Medulla oblongata (tissue), 1 donor: Measurements from ENCODE around the gene NRG3.
"Not testable (repeated sequence)": the region's sequence is repeated elsewhere in the genome, so short reads cannot be mapped to it uniquely, and the experiment has no call there.

Experiments
- DNase-seq: peaks from one replicate; pipeline ENCODE4 v3.0.0-alpha.2; 2015; ENCODE audit errors: extremely low spot score

Gene NRG3

GRCh38 chr10:81957976-81958375 is 83.0 kb downstream of the NRG3 start:
- no peak for DNase-seq

GRCh38 chr10:81959016-81959415 is 84.0 kb downstream of the NRG3 start:
- DNase-seq = no peak

GRCh38 chr10:81961451-81962184 is 86.6 kb downstream of the NRG3 start:
- no peak for DNase-seq

GRCh38 chr10:81963606-81964005 is 88.6 kb downstream of the NRG3 start:
- DNase-seq = no peak

GRCh38 chr10:81967716-81968115 is 92.7 kb downstream of the NRG3 start:
- DNase-seq = no peak

GRCh38 chr10:81969136-81969535 is 94.1 kb downstream of the NRG3 start:
- DNase-seq = no peak

- no peak for DNase-seq
Observed at GRCh38 chr10:81978238-81978637, 103.2 kb downstream of the NRG3 start.

GRCh38 chr10:81981724-81982123 is 106.7 kb downstream of the NRG3 start:
- DNase-seq = no peak

GRCh38 chr10:81984428-81984827 is 109.4 kb downstream of the NRG3 start:
- no peak for DNase-seq

- no peak for DNase-seq
Observed at GRCh38 chr10:81995254-81995653, 120.3 kb downstream of the NRG3 start.

GRCh38 chr10:81996927-81997326 is 121.9 kb downstream of the NRG3 start:
- DNase-seq = no peak

GRCh38 chr10:82020999-82021398 is 146.0 kb downstream of the NRG3 start:
- DNase-seq = no peak

- no peak for DNase-seq
Observed at GRCh38 chr10:82027711-82028110, 152.7 kb downstream of the NRG3 start.

GRCh38 chr10:82037076-82037475 is 162.1 kb downstream of the NRG3 start:
- DNase-seq = peak; percentile 93

GRCh38 chr10:82038587-82038986 is 163.6 kb downstream of the NRG3 start:
- DNase-seq = no peak

- no peak for DNase-seq
Observed at GRCh38 chr10:82040336-82040735, 165.3 kb downstream of the NRG3 start.

GRCh38 chr10:82041018-82041417 is 166.0 kb downstream of the NRG3 start:
- no peak for DNase-seq

GRCh38 chr10:82056391-82056790 is 181.4 kb downstream of the NRG3 start:
- DNase-seq = no peak

- DNase-seq = not testable (repeated sequence)
Observed at GRCh38 chr10:82067192-82067591, 192.2 kb downstream of the NRG3 start.

GRCh38 chr10:82068501-82068900 is 193.5 kb downstream of the NRG3 start:
- DNase-seq = no peak

GRCh38 chr10:82071231-82071630 is 196.2 kb downstream of the NRG3 start:
- DNase-seq = no peak

- DNase-seq = no peak
Observed at GRCh38 chr10:82072124-82072523, 197.1 kb downstream of the NRG3 start.

GRCh38 chr10:82075605-82076004 is 200.6 kb downstream of the NRG3 start:
- DNase-seq = no peak

- DNase-seq = no peak
Observed at GRCh38 chr10:82084496-82084895, 209.5 kb downstream of the NRG3 start.
